Thoracic aorta (tissue), 2 donors: Measurements from ENCODE around the gene TMTC2. TPM values are rescaled to one million over a fixed set of nuclear protein-coding genes. Genes with fewer than 3 reads are reported as not detected.

Source experiments
- ATAC-seq: fragments of 150-250 bp; one replicate; pipeline ENCODE4 v1.8.0; 2017; ENCODE audit warnings: low read depth; ENCODE audit not compliant: insufficient number of reproducible peaks, low FRiP score
- DNase-seq: peaks from one replicate; pipeline ENCODE4 v3.0.0-alpha.2; 2020; ENCODE audit warnings: low spot score
- H3K27ac ChIP-seq, 2 donors: fragments of 200-600 bp; sonication (generic); 1 replicate in 1 of 2; 2 replicates in 1 of 2; pipeline ENCODE4 v1.5.1; 2016; ENCODE audit warnings: mild to moderate bottlenecking in 2 of 2, moderate library complexity in 2 of 2
- H3K27me3 ChIP-seq: fragments of 200-600 bp; sonication (generic); replicated peaks from 2 replicates; pipeline ENCODE4 v1.6.0; 2016; ENCODE audit warnings: mild to moderate bottlenecking; ENCODE audit not compliant: insufficient read depth
- H3K36me3 ChIP-seq: fragments of 200-600 bp; sonication (generic); one replicate; pipeline ENCODE4 v1.5.1; 2016
- H3K4me1 ChIP-seq, 2 donors: fragments of 200-600 bp; sonication (generic); 1 replicate in 1 of 2; 2 replicates in 1 of 2; pipeline versions ENCODE4 v1.5.1 to v1.6.0; 2016; ENCODE audit warnings: low read depth in 2 of 2, mild to moderate bottlenecking in 1 of 2; ENCODE audit not compliant: control insufficient read depth in 1 of 2
- H3K4me3 ChIP-seq: fragments of 200-600 bp; sonication (generic); 2 replicates; pipeline ENCODE4 v1.5.1; 2016; ENCODE audit warnings: mild to moderate bottlenecking
- H3K9me3 ChIP-seq: fragments of 200-600 bp; sonication (generic); 2 replicates; pipeline ENCODE4 v1.5.1; 2016
- total RNA-seq, 2 donors: library from RNA; depleted of rRNA; stranded (reverse); fragments of >200 nt; gene quantifications; one replicate each; pipeline versions ENCODE4 v1.1.0 to v1.2.3, GENCODE V29; 2016
- TF ChIP-seq, protein P1 (sequence below): fragments of 200-600 bp; sonication (generic); IDR thresholded peaks from one replicate; pipeline ENCODE4 v1.5.1; 2019; ENCODE audit warnings: antibody characterized with exemption

TMTC2 gene
- total RNA-seq, 2 donors from 2014 or later = 2.8 to 8.6 TPM

DNA sequence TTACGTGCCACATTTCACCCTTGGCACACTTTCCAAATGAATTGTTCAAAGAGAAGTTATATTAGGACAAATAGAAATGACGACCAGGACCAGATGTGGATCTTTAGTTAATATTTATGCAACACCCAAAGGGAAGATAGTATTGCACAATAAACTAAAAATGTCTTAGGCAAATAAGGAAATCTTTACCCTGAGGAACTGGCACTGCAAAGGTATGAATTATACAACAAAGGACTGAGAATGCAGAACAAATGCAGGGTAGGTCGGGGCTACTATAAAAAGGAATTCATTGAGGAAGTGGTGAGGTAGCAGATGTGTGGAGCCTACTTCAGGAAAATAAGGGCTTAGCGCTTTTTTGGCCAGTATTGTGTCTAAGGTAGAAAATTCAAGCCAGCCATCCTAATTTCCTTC, 3.9 kb upstream of the TMTC2 start:
- Histone ChIP-seq H3K4me3 (no peak overlapping the region), H3K4me1 (peaks cover 0 to 8% of the 10 kb centered on the region in 2 donors), H3K27ac (no peak overlapping the region), H3K27me3 (no peaks in the 10 kb centered on the region), H3K9me3 (no peaks in the 10 kb centered on the region), H3K36me3 (no peaks in the 10 kb centered on the region)
- ATAC-seq = no peak
- DNase-seq = no peak
- TF ChIP-seq, protein P1, sequence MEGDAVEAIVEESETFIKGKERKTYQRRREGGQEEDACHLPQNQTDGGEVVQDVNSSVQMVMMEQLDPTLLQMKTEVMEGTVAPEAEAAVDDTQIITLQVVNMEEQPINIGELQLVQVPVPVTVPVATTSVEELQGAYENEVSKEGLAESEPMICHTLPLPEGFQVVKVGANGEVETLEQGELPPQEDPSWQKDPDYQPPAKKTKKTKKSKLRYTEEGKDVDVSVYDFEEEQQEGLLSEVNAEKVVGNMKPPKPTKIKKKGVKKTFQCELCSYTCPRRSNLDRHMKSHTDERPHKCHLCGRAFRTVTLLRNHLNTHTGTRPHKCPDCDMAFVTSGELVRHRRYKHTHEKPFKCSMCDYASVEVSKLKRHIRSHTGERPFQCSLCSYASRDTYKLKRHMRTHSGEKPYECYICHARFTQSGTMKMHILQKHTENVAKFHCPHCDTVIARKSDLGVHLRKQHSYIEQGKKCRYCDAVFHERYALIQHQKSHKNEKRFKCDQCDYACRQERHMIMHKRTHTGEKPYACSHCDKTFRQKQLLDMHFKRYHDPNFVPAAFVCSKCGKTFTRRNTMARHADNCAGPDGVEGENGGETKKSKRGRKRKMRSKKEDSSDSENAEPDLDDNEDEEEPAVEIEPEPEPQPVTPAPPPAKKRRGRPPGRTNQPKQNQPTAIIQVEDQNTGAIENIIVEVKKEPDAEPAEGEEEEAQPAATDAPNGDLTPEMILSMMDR = no peak

DNA sequence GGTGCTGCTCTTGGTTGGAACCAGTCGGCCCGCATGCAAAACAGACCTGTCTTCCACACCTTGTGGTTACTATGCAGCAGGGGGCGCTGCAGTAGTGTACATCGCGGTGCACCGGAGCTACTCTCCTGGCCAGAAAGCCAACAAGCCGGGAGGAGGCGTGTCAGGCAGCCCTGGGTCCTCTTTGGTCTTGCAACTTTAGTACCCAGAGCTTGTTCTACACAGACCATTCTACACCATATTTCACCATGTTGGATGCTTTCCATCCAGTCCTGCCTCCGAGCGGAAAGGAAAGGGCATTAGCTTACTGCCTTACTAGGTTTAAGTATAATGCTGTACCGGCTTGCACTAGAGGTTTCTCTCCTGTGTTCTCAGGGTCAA, 927 bp upstream of the TMTC2 start:
- peak overlapping the region; percentile 81 for H3K4me3 ChIP-seq
- DNase-seq (peak; percentile 88), ATAC-seq (peak; percentile 24)
- H3K36me3 ChIP-seq = no peaks in the 10 kb centered on the region
- no peaks in the 10 kb centered on the region for H3K27me3 ChIP-seq
- no peaks in the 10 kb centered on the region for H3K9me3 ChIP-seq
- TF ChIP-seq, protein P1 = peak; percentile 79
- peak overlapping the region; percentile 75 to 77 for H3K27ac ChIP-seq
- peaks cover 0 to 13% of the 10 kb centered on the region in 2 donors for H3K4me1 ChIP-seq

DNA sequence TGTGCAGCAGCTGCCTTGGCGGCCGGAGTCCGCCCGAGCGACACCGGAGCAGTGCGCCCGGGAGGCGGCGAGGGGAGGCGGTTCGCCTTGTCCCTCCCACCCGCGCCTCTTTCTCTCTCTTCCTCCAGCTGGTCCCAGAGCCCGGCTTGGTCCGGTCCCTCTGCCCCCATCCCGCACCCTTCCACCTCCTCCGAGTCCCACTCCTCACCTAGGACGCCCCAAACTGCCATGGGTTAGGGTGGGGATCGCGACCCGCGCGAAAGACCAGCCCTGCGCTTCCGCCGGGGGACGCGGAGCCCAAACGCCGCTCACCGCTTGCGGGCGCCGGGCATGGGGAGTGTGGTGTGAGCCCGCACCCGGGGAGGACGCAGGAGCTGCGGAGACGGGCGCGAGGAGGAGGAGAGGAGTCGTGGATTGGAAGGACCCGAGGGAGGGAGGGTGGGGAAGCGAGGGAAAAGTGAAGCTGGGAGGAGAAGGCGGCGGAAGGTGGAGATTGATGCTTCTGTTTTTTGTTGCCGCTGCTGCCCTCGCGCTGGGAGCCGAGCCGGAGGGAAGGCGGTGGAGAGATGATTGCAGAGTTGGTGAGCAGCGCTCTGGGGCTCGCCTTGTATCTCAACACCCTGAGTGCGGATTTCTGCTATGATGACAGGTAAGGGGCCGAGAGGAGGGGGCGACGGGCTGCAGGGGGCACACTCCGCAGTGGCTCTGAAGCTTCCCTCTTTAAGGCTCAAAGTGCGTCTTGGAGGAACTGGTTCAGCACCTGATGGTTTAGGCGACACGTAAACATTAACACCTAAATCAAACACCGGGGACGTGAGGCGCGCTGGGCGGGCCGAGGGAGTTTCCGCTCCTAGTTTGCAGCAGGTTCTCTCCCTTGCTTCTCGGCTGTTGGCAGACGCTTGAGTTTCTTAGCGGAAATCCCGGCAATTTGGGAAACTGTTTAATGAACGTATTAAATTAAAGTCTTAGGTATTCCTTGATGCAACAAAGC, 610 bp downstream of the TMTC2 start:
- Histone ChIP-seq H3K9me3 (no peaks in the 10 kb centered on the region), H3K36me3 (no peaks in the 10 kb centered on the region), H3K27me3 (no peaks in the 10 kb centered on the region), H3K27ac (peak overlapping the region; percentile 75 to 77), H3K4me3 (peak overlapping the region; percentile 81), H3K4me1 (peaks cover 0 to 13% of the 10 kb centered on the region in 2 donors)
- DNase-seq (peak; percentile 5), ATAC-seq (peak; percentile 52)
- TF ChIP-seq, protein P1 = no peak

DNA sequence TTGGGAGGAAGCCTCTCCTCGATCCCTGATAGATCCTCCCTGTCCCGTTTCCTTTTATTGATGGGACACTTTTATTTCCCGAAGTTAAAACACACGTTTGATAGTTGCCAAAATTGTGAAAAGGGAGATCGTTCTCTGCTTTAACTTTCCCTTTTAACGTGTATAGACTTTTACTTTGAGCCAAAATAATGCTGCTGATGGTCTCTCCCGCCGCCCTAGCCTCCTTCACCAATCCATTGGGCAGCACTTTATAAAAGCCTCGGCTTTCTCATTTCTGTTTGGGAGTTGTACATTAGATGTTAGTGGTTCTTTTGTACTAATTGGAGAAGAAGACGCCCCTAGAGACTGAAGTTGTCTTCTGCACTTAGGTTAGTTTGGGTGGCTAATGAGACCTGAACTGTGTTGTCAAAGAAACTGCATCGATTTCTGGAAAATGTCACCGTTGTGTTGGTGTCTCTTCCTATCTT, 1.4 kb downstream of the TMTC2 start:
- ATAC-seq = no peak

DNA sequence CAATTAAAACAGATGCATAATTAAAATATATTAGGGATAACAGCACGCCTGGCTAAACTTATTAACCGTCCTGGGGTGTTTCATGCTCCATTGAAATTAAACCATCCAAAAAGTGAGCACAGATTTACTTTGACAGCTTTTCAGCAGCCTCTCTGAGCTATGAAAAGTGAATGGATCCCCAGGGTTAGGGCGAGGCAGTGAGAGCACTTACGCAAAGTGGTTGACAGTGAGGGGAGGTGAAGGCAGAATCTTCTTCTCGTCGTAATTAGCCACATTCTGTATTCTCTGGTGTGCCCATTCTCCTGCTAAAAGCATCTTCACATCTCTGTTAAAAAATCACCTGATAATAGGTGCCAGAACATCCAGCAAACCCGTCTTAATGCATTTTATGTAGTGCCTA, 1.9 kb downstream of the TMTC2 start:
- Histone ChIP-seq H3K27ac (no peak overlapping the region), H3K4me3 (no peak overlapping the region), H3K9me3 (no peaks in the 10 kb centered on the region), H3K36me3 (no peaks in the 10 kb centered on the region), H3K27me3 (no peaks in the 10 kb centered on the region), H3K4me1 (peaks cover 0 to 13% of the 10 kb centered on the region in 2 donors)
- ATAC-seq (no peak), DNase-seq (no peak)
- TF ChIP-seq, protein P1 = no peak

More for the DNA sequence above, 1.4 kb downstream of the TMTC2 start:
- Histone ChIP-seq H3K27me3 (no peaks in the 10 kb centered on the region), H3K4me1 (peaks cover 0 to 13% of the 10 kb centered on the region in 2 donors), H3K9me3 (no peaks in the 10 kb centered on the region), H3K4me3 (peak overlapping the region; percentile 81), H3K27ac (no peak overlapping the region), H3K36me3 (no peaks in the 10 kb centered on the region)
- no peak for DNase-seq
- TF ChIP-seq, protein P1 = no peak
